ENCODE results near the gene WDR77. TPM values are rescaled to one million over a fixed set of nuclear protein-coding genes. Genes with fewer than 3 reads are reported as not detected.

WDR77 gene
- total RNA-seq, 1 donor from 2014 or later: 39.6 TPM

- no peak for DNase-seq
- H3K27ac Mint-ChIP-seq (ENCODE audit: unreplicated experiment): no peak overlapping the region
- no peak overlapping the region for H3K4me3 Mint-ChIP-seq (ENCODE audit: unreplicated experiment)
- H3K4me1 Mint-ChIP-seq (ENCODE audit: low read depth, unreplicated experiment): no peaks in the 10 kb centered on the region
- no peaks in the 10 kb centered on the region for H3K9me3 Mint-ChIP-seq (ENCODE audit: unreplicated experiment)
- no peaks in the 10 kb centered on the region for H3K27me3 Mint-ChIP-seq (ENCODE audit: unreplicated experiment)
- no peak for TF ChIP-seq CTCF (IDR thresholded peaks at IDR 0.05; ENCODE audit: partially characterized antibody, unreplicated experiment)
- H3K36me3 Mint-ChIP-seq (ENCODE audit: unreplicated experiment): no peaks in the 10 kb centered on the region
These were observed 40.5 kb upstream of the WDR77 start for GRCh38 chr1:111489604-111490003.

GRCh38 chr1:111488669-111489068 is 39.6 kb upstream of the WDR77 start:
- Mint-ChIP-seq H3K4me3 (ENCODE audit: unreplicated experiment) (no peak overlapping the region), H3K9me3 (ENCODE audit: unreplicated experiment) (no peaks in the 10 kb centered on the region), H3K4me1 (ENCODE audit: low read depth, unreplicated experiment) (no peaks in the 10 kb centered on the region), H3K27me3 (ENCODE audit: unreplicated experiment) (no peaks in the 10 kb centered on the region), H3K27ac (ENCODE audit: unreplicated experiment) (no peak overlapping the region), H3K36me3 (ENCODE audit: unreplicated experiment) (no peaks in the 10 kb centered on the region)
- no peak for TF ChIP-seq CTCF (IDR thresholded peaks at IDR 0.05; ENCODE audit: partially characterized antibody, unreplicated experiment)
- no peak for DNase-seq

GRCh38 chr1:111487133-111487532 is 38.1 kb upstream of the WDR77 start:
- Mint-ChIP-seq H3K4me3 (ENCODE audit: unreplicated experiment) (no peak overlapping the region), H3K4me1 (ENCODE audit: low read depth, unreplicated experiment) (peaks cover 1% of the 10 kb centered on the region), H3K27ac (ENCODE audit: unreplicated experiment) (no peak overlapping the region), H3K9me3 (ENCODE audit: unreplicated experiment) (no peaks in the 10 kb centered on the region), H3K36me3 (ENCODE audit: unreplicated experiment) (no peaks in the 10 kb centered on the region), H3K27me3 (ENCODE audit: unreplicated experiment) (no peaks in the 10 kb centered on the region)
- no peak for TF ChIP-seq CTCF (IDR thresholded peaks at IDR 0.05; ENCODE audit: partially characterized antibody, unreplicated experiment)
- no peak for DNase-seq

- no peak for DNase-seq
- Mint-ChIP-seq H3K9me3 (ENCODE audit: unreplicated experiment) (no peaks in the 10 kb centered on the region), H3K36me3 (ENCODE audit: unreplicated experiment) (no peaks in the 10 kb centered on the region), H3K27me3 (ENCODE audit: unreplicated experiment) (no peaks in the 10 kb centered on the region), H3K4me1 (ENCODE audit: low read depth, unreplicated experiment) (peaks cover 3% of the 10 kb centered on the region), H3K27ac (ENCODE audit: unreplicated experiment) (no peak overlapping the region), H3K4me3 (ENCODE audit: unreplicated experiment) (no peak overlapping the region)
- TF ChIP-seq CTCF (IDR thresholded peaks at IDR 0.05; ENCODE audit: partially characterized antibody, unreplicated experiment): no peak
These were observed 37.4 kb upstream of the WDR77 start for GRCh38 chr1:111486431-111486830.

- no peak for TF ChIP-seq CTCF (IDR thresholded peaks at IDR 0.05; ENCODE audit: partially characterized antibody, unreplicated experiment)
- DNase-seq: no peak
- no peaks in the 10 kb centered on the region for H3K27me3 Mint-ChIP-seq (ENCODE audit: unreplicated experiment)
- H3K27ac Mint-ChIP-seq (ENCODE audit: unreplicated experiment): no peak overlapping the region
- H3K4me3 Mint-ChIP-seq (ENCODE audit: unreplicated experiment): no peak overlapping the region
- H3K4me1 Mint-ChIP-seq (ENCODE audit: low read depth, unreplicated experiment): peaks cover 3% of the 10 kb centered on the region
- no peaks in the 10 kb centered on the region for H3K36me3 Mint-ChIP-seq (ENCODE audit: unreplicated experiment)
- no peaks in the 10 kb centered on the region for H3K9me3 Mint-ChIP-seq (ENCODE audit: unreplicated experiment)
These were observed 35.5 kb upstream of the WDR77 start for GRCh38 chr1:111484391-111485026.

Measured in glutamatergic neuron (in vitro differentiated cells).